Lower leg skin (tissue), 4 donors: ENCODE measurements around the gene SEPTIN2. TPM values are rescaled to one million over a fixed set of nuclear protein-coding genes. Genes with fewer than 3 reads are reported as not detected.
"Not testable (repeated sequence)": the region's sequence is repeated elsewhere in the genome, so short reads cannot be mapped to it uniquely, and the experiment has no call there.

Source experiments
- DNase-seq, 2 donors: peaks; one replicate each; pipeline ENCODE4 v3.0.0-alpha.2; 2019; ENCODE audit warnings: low spot score in 2 of 2
- H3K4me3 ChIP-seq: fragments of 200-600 bp; sonication (generic); 2 replicates; pipeline ENCODE4 v1.5.1; 2017; ENCODE audit warnings: mild to moderate bottlenecking, low read depth; ENCODE audit not compliant: poor library complexity, severe bottlenecking
- CTCF ChIP-seq, 3 donors: fragments of 450-650 bp; IDR thresholded peaks; one replicate each; pipeline ENCODE4 v1.5.1; 2016; ENCODE audit warnings: antibody characterized with exemption in 3 of 3, mild to moderate bottlenecking in 3 of 3, moderate library complexity in 2 of 3
- POLR2A ChIP-seq, 2 donors: fragments of 450-650 bp; IDR thresholded peaks; one replicate each; pipeline ENCODE4 v1.6.1; 2016 to 2017; ENCODE audit warnings: antibody characterized with exemption in 2 of 2, mild to moderate bottlenecking in 1 of 2, moderate library complexity in 1 of 2
- WGBS, 2 donors: methylation state at CpG; one replicate each; pipeline ENCODE4 v1.1.5; 2018; 5-methylcytosine and 5-hydroxymethylcytosine counted together
- intact Hi-C: fragments of 100-400 bp; cut with DNase I; formaldehyde crosslinking; loops from one replicate; pipeline ENCODE4 v1.15.0; 2023; ENCODE audit warnings: low total_unique reads
- total RNA-seq, 4 donors: library from RNA; depleted of rRNA; stranded (reverse); fragments of >200 nt; gene quantifications; one replicate each; pipeline ENCODE4 v1.1.0, GENCODE V29; 2016

SEPTIN2 gene
- total RNA-seq, 4 donors from 2014 or later, result 97.3 to 164 (median 124) TPM

GRCh38 chr2:241289597-241289996 is 26.1 kb upstream of the SEPTIN2 start:
- no peak overlapping the region for H3K4me3 ChIP-seq

GRCh38 chr2:241291153-241291552 is 24.6 kb upstream of the SEPTIN2 start:
- no peak overlapping the region for H3K4me3 ChIP-seq
- peak in 1 of 2 donors; percentile 32 for DNase-seq
- intact Hi-C loops, result no loop called here
- TF ChIP-seq POLR2A (IDR thresholded peaks at IDR 0.05), result no peak
- no peak for TF ChIP-seq CTCF (IDR thresholded peaks at IDR 0.05)
- 76 to 79% methylated on average over 6 of the region's 6 CpGs for WGBS, 2 donors

More at GRCh38 chr2:241289597-241289996, 26.1 kb upstream of the SEPTIN2 start:
- DNase-seq, result no peak
- TF ChIP-seq POLR2A (IDR thresholded peaks at IDR 0.05) (no peak), CTCF (IDR thresholded peaks at IDR 0.05) (no peak)
- 75% methylated on average over 3 of the region's 3 CpGs for WGBS, 2 donors
- intact Hi-C loops, result no loop called here

- peak in 1 of 2 donors; percentile 6 for DNase-seq
- intact Hi-C loops, result no loop called here
- no peak overlapping the region for H3K4me3 ChIP-seq
- TF ChIP-seq POLR2A (IDR thresholded peaks at IDR 0.05) (no peak), CTCF (IDR thresholded peaks at IDR 0.05) (no peak)
- WGBS, 2 donors, result 75 to 80% methylated on average over 6 of the region's 6 CpGs
Observed at GRCh38 chr2:241291977-241292376, 23.7 kb upstream of the SEPTIN2 start.

DNA sequence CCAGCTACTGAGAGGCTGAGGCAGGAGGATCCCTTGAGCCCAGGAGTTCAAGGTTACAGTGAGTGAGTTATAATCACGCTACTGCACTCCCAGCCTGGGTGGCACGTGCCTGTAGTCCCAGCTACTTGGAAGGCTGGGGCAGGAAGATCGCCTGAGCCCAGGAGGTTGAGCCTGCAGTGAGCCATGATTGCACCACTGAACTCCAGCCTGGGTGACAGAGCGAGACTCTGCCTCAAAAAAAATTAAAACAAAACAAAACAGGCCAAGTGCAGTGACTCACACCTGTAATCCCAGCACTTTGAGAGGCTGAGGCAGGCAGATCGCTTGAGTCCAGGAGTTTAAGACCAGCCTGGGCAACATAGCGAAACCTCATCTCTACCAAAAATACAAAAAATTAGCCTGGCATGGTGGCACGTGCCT is 22.3 kb upstream of the SEPTIN2 start:
- H3K4me3 ChIP-seq, intact Hi-C loops: not testable (repeated sequence)
- WGBS, 2 donors, result 76 to 82% methylated on average over 7 of the region's 7 CpGs
- peak in 1 of 2 donors; percentile 48 for DNase-seq

- 65 to 67% methylated on average over 7 of the region's 7 CpGs for WGBS, 2 donors
- no peak for TF ChIP-seq POLR2A (IDR thresholded peaks at IDR 0.05)
- no peak for TF ChIP-seq CTCF (IDR thresholded peaks at IDR 0.05)
- intact Hi-C loops, result no loop called here
- no peak overlapping the region for H3K4me3 ChIP-seq
- peak in 1 of 2 donors; percentile 52 for DNase-seq
Observed at GRCh38 chr2:241295326-241296095, 20.2 kb upstream of the SEPTIN2 start.

GRCh38 chr2:241296767-241297166 is 19.0 kb upstream of the SEPTIN2 start:
- no peak for TF ChIP-seq CTCF (IDR thresholded peaks at IDR 0.05)
- TF ChIP-seq POLR2A (IDR thresholded peaks at IDR 0.05), result no peak
- intact Hi-C loops, result no loop called here
- WGBS, 2 donors, result 92 to 98% methylated on average over 8 of the region's 8 CpGs
- peak in 1 of 2 donors; percentile 48 for DNase-seq
- no peak overlapping the region for H3K4me3 ChIP-seq
